ENCODE data around the gene SYT15.
"Not testable (repeated sequence)": the region's sequence is repeated elsewhere in the genome, so short reads cannot be mapped to it uniquely, and the experiment has no call there.

Gene SYT15

GRCh38 chr10:46578474-46579178 lies at the start of gene SYT15:
Gene SYT15 (plus strand): TSS chr10:46579128. CDS start chr10:46579169, 41 bp downstream.
- not testable (repeated sequence) for DNase-seq

GRCh38 chr10:46529742-46530141 lies 49.2 kb upstream of the SYT15 start:
- DNase-seq = not testable (repeated sequence)

- DNase-seq = no peak
Measured at GRCh38 chr10:46530249-46531186, 48.4 kb upstream of the SYT15 start.

- not testable (repeated sequence) for DNase-seq
Measured at GRCh38 chr10:46532256-46532655, 46.7 kb upstream of the SYT15 start.

- no peak for DNase-seq
Measured at GRCh38 chr10:46534828-46535524, 44.0 kb upstream of the SYT15 start.

- DNase-seq = no peak
Measured at GRCh38 chr10:46536171-46536570, 42.8 kb upstream of the SYT15 start.

- DNase-seq = no peak
Measured at GRCh38 chr10:46536781-46537180, 42.1 kb upstream of the SYT15 start.

GRCh38 chr10:46537309-46537708 lies 41.6 kb upstream of the SYT15 start:
- DNase-seq = no peak

GRCh38 chr10:46538155-46538554 lies 40.8 kb upstream of the SYT15 start:
- DNase-seq = no peak

GRCh38 chr10:46538717-46539426 lies 40.1 kb upstream of the SYT15 start:
- no peak for DNase-seq

GRCh38 chr10:46539596-46540411 lies 39.1 kb upstream of the SYT15 start:
- DNase-seq = no peak

GRCh38 chr10:46540412-46541016 lies 38.4 kb upstream of the SYT15 start:
- DNase-seq = no peak

GRCh38 chr10:46541017-46541661 lies 37.8 kb upstream of the SYT15 start:
- no peak for DNase-seq

GRCh38 chr10:46541735-46542566 lies 37.0 kb upstream of the SYT15 start:
- DNase-seq = no peak

GRCh38 chr10:46542567-46543465 lies 36.1 kb upstream of the SYT15 start:
- no peak for DNase-seq

GRCh38 chr10:46543466-46544377 lies 35.2 kb upstream of the SYT15 start:
- no peak for DNase-seq

GRCh38 chr10:46544989-46545791 lies 33.7 kb upstream of the SYT15 start:
- no peak for DNase-seq
